ENCODE data around the gene TRIM42. TPM values are rescaled to one million over a fixed set of nuclear protein-coding genes. Genes with fewer than 3 reads are reported as not detected.

Gene TRIM42
- total and polyA plus RNA-seq, 9 of the 15 experiments (the other 6 are each of a cell fraction or from before 2014, with no cell fraction given), result not detected

DNA sequence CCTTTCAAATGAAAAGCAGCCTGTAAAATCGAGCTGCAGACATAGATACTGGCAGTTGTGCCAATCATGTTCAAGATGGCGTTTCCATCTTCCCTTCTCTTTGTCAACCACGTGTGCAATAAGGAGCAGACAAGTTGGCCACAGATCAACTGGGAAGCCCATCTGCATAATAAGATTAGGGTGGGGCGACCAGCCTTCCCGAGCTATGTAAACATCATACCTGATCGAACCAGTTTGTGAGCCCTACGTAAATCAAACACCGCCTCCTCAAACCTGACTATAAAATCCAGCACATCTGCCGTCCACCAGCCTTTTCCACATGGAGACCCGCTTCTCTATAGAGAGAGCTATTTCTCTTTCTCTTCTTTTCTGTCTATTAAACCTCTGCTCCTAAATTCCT is 37.2 kb downstream of the TRIM42 start:
- Histone ChIP-seq H2AFZ (ENCODE audit: low read depth, low read length) (0 out of 2 replicates have a peak overlapping the region, but pooled peaks have one; percentile 37), H3K9me3 (replicated peaks; ENCODE audit: control insufficient read depth, insufficient read depth, low read depth, low read length) (no peaks in the 10 kb centered on the region), H3K4me1 (replicated peaks in 1 of 2; ENCODE audit: control insufficient read depth in 2 of 2, insufficient read depth in 2 of 2, low read length in 2 of 2) (no peaks in the 10 kb centered on the region), H3K9me1 (ENCODE audit: control insufficient read depth, insufficient read depth, low read length) (no peaks in the 10 kb centered on the region), H3K79me2 (ENCODE audit: control insufficient read depth, insufficient read depth, low read length) (no peaks in the 10 kb centered on the region), H3K4me3 (no peak overlapping the region), H3K27me3 (ENCODE audit: control insufficient read depth in 2 of 2, insufficient read depth in 2 of 2, low read length in 2 of 2) (no peaks in the 10 kb centered on the region), H3K9ac (ENCODE audit: insufficient read depth in 1 of 2, low read depth in 2 of 2, low read length in 2 of 2) (no peak overlapping the region), H3K27ac (ENCODE audit: extremely low read depth, low read depth, low read length) (no peak overlapping the region), H3K36me3 (ENCODE audit: control insufficient read depth, insufficient read depth, low read length) (no peaks in the 10 kb centered on the region), H3K4me2 (ENCODE audit: insufficient read depth, low read length) (no peak overlapping the region), H4K20me1 (replicated peaks; ENCODE audit: control insufficient read depth, insufficient read depth, low read length) (no peaks in the 10 kb centered on the region)
- TF ChIP-seq, protein P1, sequence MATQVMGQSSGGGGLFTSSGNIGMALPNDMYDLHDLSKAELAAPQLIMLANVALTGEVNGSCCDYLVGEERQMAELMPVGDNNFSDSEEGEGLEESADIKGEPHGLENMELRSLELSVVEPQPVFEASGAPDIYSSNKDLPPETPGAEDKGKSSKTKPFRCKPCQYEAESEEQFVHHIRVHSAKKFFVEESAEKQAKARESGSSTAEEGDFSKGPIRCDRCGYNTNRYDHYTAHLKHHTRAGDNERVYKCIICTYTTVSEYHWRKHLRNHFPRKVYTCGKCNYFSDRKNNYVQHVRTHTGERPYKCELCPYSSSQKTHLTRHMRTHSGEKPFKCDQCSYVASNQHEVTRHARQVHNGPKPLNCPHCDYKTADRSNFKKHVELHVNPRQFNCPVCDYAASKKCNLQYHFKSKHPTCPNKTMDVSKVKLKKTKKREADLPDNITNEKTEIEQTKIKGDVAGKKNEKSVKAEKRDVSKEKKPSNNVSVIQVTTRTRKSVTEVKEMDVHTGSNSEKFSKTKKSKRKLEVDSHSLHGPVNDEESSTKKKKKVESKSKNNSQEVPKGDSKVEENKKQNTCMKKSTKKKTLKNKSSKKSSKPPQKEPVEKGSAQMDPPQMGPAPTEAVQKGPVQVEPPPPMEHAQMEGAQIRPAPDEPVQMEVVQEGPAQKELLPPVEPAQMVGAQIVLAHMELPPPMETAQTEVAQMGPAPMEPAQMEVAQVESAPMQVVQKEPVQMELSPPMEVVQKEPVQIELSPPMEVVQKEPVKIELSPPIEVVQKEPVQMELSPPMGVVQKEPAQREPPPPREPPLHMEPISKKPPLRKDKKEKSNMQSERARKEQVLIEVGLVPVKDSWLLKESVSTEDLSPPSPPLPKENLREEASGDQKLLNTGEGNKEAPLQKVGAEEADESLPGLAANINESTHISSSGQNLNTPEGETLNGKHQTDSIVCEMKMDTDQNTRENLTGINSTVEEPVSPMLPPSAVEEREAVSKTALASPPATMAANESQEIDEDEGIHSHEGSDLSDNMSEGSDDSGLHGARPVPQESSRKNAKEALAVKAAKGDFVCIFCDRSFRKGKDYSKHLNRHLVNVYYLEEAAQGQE (IDR thresholded peaks at IDR 0.05; ENCODE audit: borderline replicate concordance), result 0 out of 2 replicates have a peak, but pooled peaks have one; percentile 25
- TF ChIP-seq, protein P1 (CRISPR knock-in tag; IDR thresholded peaks at IDR 0.05; ENCODE audit: low read depth), result no peak
- TF ChIP-seq, protein P2, sequence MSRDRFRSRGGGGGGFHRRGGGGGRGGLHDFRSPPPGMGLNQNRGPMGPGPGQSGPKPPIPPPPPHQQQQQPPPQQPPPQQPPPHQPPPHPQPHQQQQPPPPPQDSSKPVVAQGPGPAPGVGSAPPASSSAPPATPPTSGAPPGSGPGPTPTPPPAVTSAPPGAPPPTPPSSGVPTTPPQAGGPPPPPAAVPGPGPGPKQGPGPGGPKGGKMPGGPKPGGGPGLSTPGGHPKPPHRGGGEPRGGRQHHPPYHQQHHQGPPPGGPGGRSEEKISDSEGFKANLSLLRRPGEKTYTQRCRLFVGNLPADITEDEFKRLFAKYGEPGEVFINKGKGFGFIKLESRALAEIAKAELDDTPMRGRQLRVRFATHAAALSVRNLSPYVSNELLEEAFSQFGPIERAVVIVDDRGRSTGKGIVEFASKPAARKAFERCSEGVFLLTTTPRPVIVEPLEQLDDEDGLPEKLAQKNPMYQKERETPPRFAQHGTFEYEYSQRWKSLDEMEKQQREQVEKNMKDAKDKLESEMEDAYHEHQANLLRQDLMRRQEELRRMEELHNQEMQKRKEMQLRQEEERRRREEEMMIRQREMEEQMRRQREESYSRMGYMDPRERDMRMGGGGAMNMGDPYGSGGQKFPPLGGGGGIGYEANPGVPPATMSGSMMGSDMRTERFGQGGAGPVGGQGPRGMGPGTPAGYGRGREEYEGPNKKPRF (IDR thresholded peaks at IDR 0.05; ENCODE audit: low read depth, low read length), result no peak
- BruUV-seq (replicated peaks), result no TSS peak
- ATAC-seq (no peak), FAIRE-seq (no peak), DNase-seq (ENCODE audit: extremely low read depth in 1 of 4, low spot score in 3 of 4) (no peak)
- CTCF ChIA-PET (ENCODE audit: low intra/inter-chr PET ratio), result no interaction called here
- in situ Hi-C loops (cut with MboI) (no loop called here), intact Hi-C loops (cut with micrococcal nuclease) (no loop called here)
- POLR2A ChIA-PET, result interaction anchor here (1.1 kb wide), 1 partner anchor 168 kb away, joined by 4 read pairs; no protein-coding TSS in a partner anchor
- WGBS (ENCODE audit: insufficient coverage, low coverage, missing lambda C conversion rate), result 0% methylated on average over 10 of the region's 10 CpGs

All from K562 (cell line).